Astrocyte (in vitro differentiated cells and primary cell): ENCODE results near the gene IGFN1. TPM values are rescaled to one million over a fixed set of nuclear protein-coding genes. Genes with fewer than 3 reads are reported as not detected.

Experiments
- DNase-seq: peaks from one replicate; pipeline ENCODE4 v3.0.0-alpha.2; 2010; ENCODE audit warnings: low read depth
- FAIRE-seq: peaks from 2 replicates; lab custom pipeline; 2011; peaks lifted over from hg19 to GRCh38; lab: Jason Lieb, UNC
- H2AFZ ChIP-seq: 2 replicates; pipeline ENCODE4 v1.6.0; 2012; ENCODE audit warnings: low read depth, low read length, inconsistent platforms
- H3K27ac ChIP-seq: 2 replicates; pipeline ENCODE4 v1.5.1; 2011; ENCODE audit warnings: low read depth, low read length, inconsistent platforms
- H3K27me3 ChIP-seq: 2 replicates; pipeline ENCODE4 v1.6.0; 2011; ENCODE audit warnings: low read length, inconsistent platforms; ENCODE audit not compliant: insufficient read depth
- H3K36me3 ChIP-seq: 2 replicates; pipeline ENCODE4 v1.5.1; 2011; ENCODE audit warnings: low read length, inconsistent platforms; ENCODE audit not compliant: insufficient read depth
- H3K4me1 ChIP-seq: 2 replicates; pipeline ENCODE4 v1.5.1; 2011; ENCODE audit warnings: low read length, inconsistent platforms; ENCODE audit not compliant: insufficient read depth
- H3K4me2 ChIP-seq: 2 replicates; pipeline ENCODE4 v1.6.0; 2012; ENCODE audit warnings: low read length, inconsistent platforms
- H3K4me3 ChIP-seq: 2 replicates; pipeline ENCODE4 v1.5.1; 2011; ENCODE audit warnings: low read depth, mild to moderate bottlenecking, low read length, inconsistent platforms; ENCODE audit not compliant: insufficient read depth
- H3K79me2 ChIP-seq: 2 replicates; pipeline ENCODE4 v1.6.0; 2012; ENCODE audit warnings: mild to moderate bottlenecking, low read length, inconsistent platforms; ENCODE audit not compliant: insufficient read depth
- H3K9ac ChIP-seq: 2 replicates; pipeline ENCODE4 v1.6.0; 2012; ENCODE audit warnings: mild to moderate bottlenecking, low read length, inconsistent platforms
- H3K9me3 ChIP-seq: 2 replicates; pipeline ENCODE4 v1.5.1; 2012; ENCODE audit warnings: low read depth, mild to moderate bottlenecking, low read length, inconsistent platforms; ENCODE audit not compliant: insufficient read depth
- H4K20me1 ChIP-seq: 2 replicates; pipeline ENCODE4 v1.6.0; 2012; ENCODE audit warnings: low read length, inconsistent platforms; ENCODE audit not compliant: insufficient read depth
- H3K27ac Mint-ChIP-seq: one replicate; pipeline ENCODE4 v1.8.0; 2021; ENCODE audit warnings: mild to moderate bottlenecking, mixed read lengths; ENCODE audit not compliant: unreplicated experiment
- H3K27me3 Mint-ChIP-seq: one replicate; pipeline ENCODE4 v1.8.0; 2021; ENCODE audit warnings: low read depth, mixed read lengths; ENCODE audit not compliant: unreplicated experiment
- H3K36me3 Mint-ChIP-seq: one replicate; pipeline ENCODE4 v1.8.0; 2021; ENCODE audit warnings: low read depth, mixed read lengths; ENCODE audit not compliant: unreplicated experiment
- H3K4me1 Mint-ChIP-seq: one replicate; pipeline ENCODE4 v1.8.0; 2021; ENCODE audit warnings: low read depth, mixed read lengths; ENCODE audit not compliant: unreplicated experiment
- H3K4me3 Mint-ChIP-seq: one replicate; pipeline ENCODE4 v1.8.0; 2021; ENCODE audit warnings: mild to moderate bottlenecking, moderate library complexity, mixed read lengths; ENCODE audit not compliant: unreplicated experiment
- H3K9me3 Mint-ChIP-seq: one replicate; pipeline ENCODE4 v1.8.0; 2021; ENCODE audit warnings: mild to moderate bottlenecking, mixed read lengths; ENCODE audit not compliant: unreplicated experiment
- CTCF ChIP-seq: IDR thresholded peaks from 2 replicates; pipeline ENCODE4 v1.5.1; 2011; ENCODE audit warnings: low read depth, mild to moderate bottlenecking, inconsistent platforms, low read length, moderate library complexity; ENCODE audit not compliant: insufficient read depth
- EZH2 ChIP-seq: IDR thresholded peaks from 2 replicates; pipeline ENCODE4 v1.6.1; 2012; ENCODE audit warnings: mild to moderate bottlenecking, low read length, inconsistent platforms; ENCODE audit not compliant: insufficient read depth
- total RNA-seq: library from RNA; stranded (reverse); gene quantifications from 2 replicates; pipeline ENCODE4 v1.2.1, GENCODE V29; 2021

IGFN1 gene
- total RNA-seq, 1 donor from 2014 or later: 0.02 TPM

- Mint-ChIP-seq H3K36me3 (peaks cover 3% of the 10 kb centered on the region), H3K4me3 (no peak overlapping the region), H3K27me3 (peaks cover 10% of the 10 kb centered on the region), H3K27ac (no peak overlapping the region), H3K4me1 (no peaks in the 10 kb centered on the region), H3K9me3 (no peaks in the 10 kb centered on the region)
- H3K4me3 ChIP-seq: no peak overlapping the region
- no peak overlapping the region for H3K27ac ChIP-seq
- no peak for DNase-seq
- no peaks in the 10 kb centered on the region for H4K20me1 ChIP-seq
- no peak overlapping the region for H3K4me2 ChIP-seq
- no peak overlapping the region for H2AFZ ChIP-seq
- no peak overlapping the region for H3K9ac ChIP-seq
- peaks cover 29% of the 10 kb centered on the region for H3K27me3 ChIP-seq
- H3K4me1 ChIP-seq: no peaks in the 10 kb centered on the region
- no peaks in the 10 kb centered on the region for H3K9me3 ChIP-seq
- H3K36me3 ChIP-seq: no peaks in the 10 kb centered on the region
- FAIRE-seq: no peak
- no peaks in the 10 kb centered on the region for H3K79me2 ChIP-seq
- TF ChIP-seq CTCF (no peak), EZH2 (no peak)
Observed at GRCh38 chr1:201240171-201240570, 49.5 kb downstream of the IGFN1 start.

GRCh38 chr1:201241736-201242135 lies 51.1 kb downstream of the IGFN1 start:
- Histone ChIP-seq H3K27ac (no peak overlapping the region), H3K9me3 (no peaks in the 10 kb centered on the region), H3K4me1 (no peaks in the 10 kb centered on the region), H3K4me2 (no peak overlapping the region), H2AFZ (no peak overlapping the region), H3K9ac (no peak overlapping the region), H3K36me3 (no peaks in the 10 kb centered on the region), H3K79me2 (no peaks in the 10 kb centered on the region), H3K4me3 (no peak overlapping the region), H3K27me3 (peaks cover 31% of the 10 kb centered on the region), H4K20me1 (no peaks in the 10 kb centered on the region)
- Mint-ChIP-seq H3K27me3 (peaks cover 10% of the 10 kb centered on the region), H3K36me3 (peaks cover 3% of the 10 kb centered on the region), H3K4me1 (no peaks in the 10 kb centered on the region), H3K9me3 (no peaks in the 10 kb centered on the region), H3K4me3 (no peak overlapping the region), H3K27ac (no peak overlapping the region)
- DNase-seq (no peak), FAIRE-seq (no peak)
- no peak for TF ChIP-seq CTCF
- no peak for TF ChIP-seq EZH2

GRCh38 chr1:201245082-201245481 lies 54.5 kb downstream of the IGFN1 start:
- no peaks in the 10 kb centered on the region for H3K4me1 Mint-ChIP-seq

More at GRCh38 chr1:201245082-201245481, 54.5 kb downstream of the IGFN1 start:
- Histone ChIP-seq H3K4me1 (no peaks in the 10 kb centered on the region), H2AFZ (no peak overlapping the region), H3K27me3 (peaks cover 31% of the 10 kb centered on the region), H3K9ac (no peak overlapping the region), H3K9me3 (no peaks in the 10 kb centered on the region), H3K36me3 (no peaks in the 10 kb centered on the region), H3K4me3 (no peak overlapping the region), H3K4me2 (no peak overlapping the region), H3K27ac (no peak overlapping the region), H4K20me1 (no peaks in the 10 kb centered on the region), H3K79me2 (no peaks in the 10 kb centered on the region)
- TF ChIP-seq EZH2: no peak
- TF ChIP-seq CTCF: no peak
- Mint-ChIP-seq H3K36me3 (peaks cover 2% of the 10 kb centered on the region), H3K9me3 (no peaks in the 10 kb centered on the region), H3K27ac (no peak overlapping the region), H3K27me3 (peaks cover 15% of the 10 kb centered on the region), H3K4me3 (no peak overlapping the region)
- FAIRE-seq (no peak), DNase-seq (no peak)
